Measurements from ENCODE around the gene IL3.
"Not testable (repeated sequence)": the region's sequence is repeated elsewhere in the genome, so short reads cannot be mapped to it uniquely, and the experiment has no call there.

IL3 gene

GRCh38 chr5:132095077-132095410 lies 34.6 kb downstream of the IL3 start:
- DNase-seq (ENCODE audit: low read depth in 2 of 2) = no peak

- DNase-seq (ENCODE audit: low read depth in 2 of 2) = no peak
These were observed 35.0 kb downstream of the IL3 start for GRCh38 chr5:132095424-132095972.

DNA sequence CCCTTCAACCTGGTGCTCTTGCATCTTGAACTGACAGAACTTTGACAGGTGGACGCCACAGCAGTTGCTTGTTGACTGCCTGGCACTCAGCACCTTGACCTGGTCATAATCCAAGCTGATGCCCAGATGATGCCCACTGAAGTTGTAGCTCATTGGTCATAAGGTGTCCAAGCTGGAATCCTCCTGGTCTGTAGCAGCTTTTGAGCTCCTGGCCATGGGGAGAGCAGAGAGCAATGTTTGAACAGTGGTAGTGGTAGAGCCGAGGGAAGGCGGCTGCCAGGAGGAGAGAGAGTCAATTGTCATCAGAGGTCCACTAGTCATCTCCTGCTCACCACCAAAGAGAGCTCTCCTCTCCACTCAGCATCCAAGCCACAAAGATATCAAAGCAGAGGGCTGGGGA lies 36.4 kb downstream of the IL3 start:
- DNase-seq (ENCODE audit: low read depth in 2 of 2) = no peak

DNA sequence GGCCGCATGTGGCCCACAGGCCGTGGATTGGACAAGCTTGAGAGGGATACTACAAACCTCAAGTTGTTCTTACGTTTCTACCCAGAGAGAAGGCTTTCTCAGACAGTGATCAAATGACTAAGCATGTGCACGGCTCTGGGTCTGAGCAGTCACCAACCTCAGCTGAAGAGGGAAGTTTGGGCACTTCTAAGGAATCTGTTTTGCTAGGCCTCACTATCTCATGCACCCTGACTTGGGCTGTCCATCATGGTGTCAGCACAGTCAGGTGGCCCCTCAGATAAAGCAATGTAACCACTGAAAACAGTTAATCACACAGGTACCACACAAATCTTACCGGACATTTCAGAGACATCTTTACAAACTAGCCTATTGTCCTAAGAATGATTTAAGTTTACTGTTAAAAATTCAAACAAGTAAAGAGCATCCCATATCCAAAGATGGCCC lies 37.7 kb downstream of the IL3 start:
- no peak for DNase-seq (ENCODE audit: low read depth in 2 of 2)

DNA sequence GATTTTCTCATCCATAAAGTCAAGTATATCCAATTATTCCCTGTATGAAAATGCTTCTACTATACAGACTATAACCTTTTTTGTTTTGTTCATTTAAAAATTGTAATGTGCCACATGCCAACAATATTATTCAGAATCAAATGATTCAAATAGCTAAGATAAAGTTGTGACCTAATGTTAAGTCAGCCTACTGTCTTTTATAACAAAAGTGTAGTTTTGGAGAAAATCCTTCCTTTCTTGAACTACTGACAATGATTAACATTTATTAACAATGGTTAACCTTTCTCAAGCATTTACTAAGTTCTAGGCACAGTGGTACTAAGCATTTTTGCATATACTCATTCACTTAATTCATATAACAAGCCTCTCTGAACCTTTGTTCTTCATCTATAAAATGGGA lies 38.2 kb downstream of the IL3 start:
- DNase-seq (ENCODE audit: low read depth in 2 of 2) = no peak

DNA sequence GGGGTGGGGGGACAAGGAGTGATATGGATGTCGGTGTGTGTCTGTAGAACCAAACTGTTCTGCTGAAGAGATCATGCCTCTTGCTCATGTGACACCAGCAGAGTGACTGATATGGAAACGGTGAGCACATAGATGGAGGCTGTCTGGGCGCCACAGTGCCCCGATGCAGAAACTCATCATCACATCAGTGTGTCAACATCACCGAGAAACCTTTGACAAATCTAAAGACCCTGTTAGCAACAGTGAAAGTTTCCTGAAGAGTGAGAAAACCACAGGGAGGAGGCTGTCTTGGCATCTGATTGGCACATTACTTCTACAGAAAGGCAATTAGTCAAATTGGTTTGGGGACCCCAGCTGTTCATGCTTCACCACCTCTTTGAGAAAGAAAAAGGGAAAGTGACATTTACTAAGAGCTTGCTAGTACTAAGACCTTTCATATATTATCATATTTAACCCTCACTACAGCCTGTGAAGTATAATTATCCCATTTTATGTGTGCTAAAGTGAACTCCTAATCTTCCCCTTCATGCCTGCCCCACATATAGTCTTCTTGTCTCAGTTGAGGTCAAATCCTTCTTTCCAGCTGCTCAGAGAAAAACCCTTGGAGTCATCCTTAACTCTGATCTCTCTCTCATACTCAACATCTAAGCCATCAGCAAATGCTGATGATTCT lies 38.8 kb downstream of the IL3 start:
- peak in 1 of 2 donors; percentile 78 for DNase-seq (ENCODE audit: low read depth in 2 of 2)

DNA sequence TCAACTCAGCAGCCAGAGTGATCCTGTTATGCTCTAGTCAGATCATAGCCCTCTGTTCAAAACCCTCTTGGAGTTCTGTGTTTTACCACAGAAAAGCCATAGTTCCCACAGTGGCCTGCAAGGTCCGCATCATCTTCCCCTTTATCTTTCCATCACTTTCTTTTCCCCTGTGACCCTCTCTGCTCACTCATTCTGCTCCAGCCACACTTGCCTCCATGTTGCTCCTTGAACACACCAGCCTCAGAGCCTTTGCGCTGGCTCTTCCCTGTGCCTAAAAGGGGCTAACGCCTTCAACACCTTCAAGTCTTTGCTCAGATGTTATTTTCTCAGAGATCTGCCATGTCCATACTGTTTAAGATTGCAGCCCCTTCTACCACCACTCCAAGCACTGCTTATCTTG lies 39.5 kb downstream of the IL3 start:
- no peak for DNase-seq (ENCODE audit: low read depth in 2 of 2)

- no peak for DNase-seq (ENCODE audit: low read depth in 2 of 2)
These were observed 40.3 kb downstream of the IL3 start for GRCh38 chr5:132100672-132101261.

GRCh38 chr5:132101385-132101880 lies 41.0 kb downstream of the IL3 start:
- DNase-seq (ENCODE audit: low read depth in 2 of 2) = no peak

DNA sequence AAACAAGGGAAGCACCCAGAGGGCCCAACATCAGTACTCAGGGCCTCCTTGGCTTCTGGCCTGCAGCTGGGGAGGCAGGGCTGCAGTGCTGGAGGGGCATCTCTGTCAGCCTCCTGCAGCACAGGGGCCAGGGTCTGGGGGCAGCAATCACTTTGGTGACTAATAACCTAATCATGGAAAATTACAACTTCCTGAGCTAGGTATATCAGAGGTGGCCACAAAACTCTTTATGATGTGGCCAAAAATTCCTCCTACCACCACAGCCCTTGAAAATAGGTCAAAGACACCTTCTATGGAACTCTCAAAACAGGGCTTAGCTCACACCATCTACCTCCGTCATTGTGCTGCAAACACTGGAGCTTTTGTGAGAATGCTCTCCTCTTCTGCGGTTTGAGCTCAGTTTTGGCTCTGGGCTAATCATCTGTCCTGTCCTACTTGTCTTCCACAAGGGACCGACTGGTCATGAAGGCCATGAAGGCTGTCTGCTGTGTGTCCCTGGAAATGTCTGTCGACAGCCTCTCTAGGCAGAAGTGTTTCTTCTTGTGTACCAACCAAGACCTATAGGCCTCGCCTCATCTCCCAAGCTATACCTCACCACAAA lies 41.7 kb downstream of the IL3 start:
- no peak for DNase-seq (ENCODE audit: low read depth in 2 of 2)

DNA sequence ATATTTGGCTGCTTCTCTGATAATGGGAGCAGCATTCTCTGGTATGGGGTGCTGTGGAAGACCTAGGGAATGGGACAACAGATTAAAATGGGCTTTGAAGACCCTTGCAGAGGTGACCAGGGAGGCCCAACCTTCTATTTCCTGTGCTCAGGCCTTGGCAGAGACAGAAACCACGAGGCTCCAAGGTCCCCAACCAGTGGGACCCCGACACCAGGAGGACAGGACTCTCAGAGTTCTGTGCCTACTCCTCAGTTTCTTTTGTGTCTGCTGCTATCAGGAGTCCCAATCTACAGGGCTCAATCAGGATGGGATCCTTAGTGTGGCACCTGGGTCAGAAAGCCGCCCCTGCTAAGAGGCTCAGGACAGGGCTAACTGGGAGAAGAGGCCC lies 42.5 kb downstream of the IL3 start:
- DNase-seq (ENCODE audit: low read depth in 2 of 2) = no peak

GRCh38 chr5:132103332-132103951 lies 43.0 kb downstream of the IL3 start:
- DNase-seq (ENCODE audit: low read depth in 2 of 2) = peak; percentile 64 to 67

- no peak for DNase-seq (ENCODE audit: low read depth in 2 of 2)
These were observed 43.5 kb downstream of the IL3 start for GRCh38 chr5:132103969-132104391.

GRCh38 chr5:132104556-132104955 lies 44.1 kb downstream of the IL3 start:
- DNase-seq (ENCODE audit: low read depth in 2 of 2) = no peak

DNA sequence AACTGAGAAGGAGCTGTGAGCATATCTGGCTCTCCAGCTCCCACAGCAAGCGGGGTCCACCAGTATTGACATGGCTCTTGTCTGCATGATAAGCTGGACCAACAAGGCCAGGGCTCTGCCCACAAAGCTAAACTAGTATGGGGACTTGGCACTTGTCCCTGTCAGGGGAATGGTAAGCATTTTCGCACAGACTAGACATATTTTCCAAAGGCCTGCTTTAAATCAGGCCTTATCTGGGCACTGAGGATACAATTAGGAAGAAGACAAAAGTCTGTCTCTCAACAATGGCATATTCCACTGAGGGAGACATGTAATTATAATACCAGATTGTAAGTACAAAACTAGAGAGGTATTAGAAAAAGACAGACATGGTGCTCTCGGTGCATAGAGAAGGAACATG lies 45.2 kb downstream of the IL3 start:
- DNase-seq (ENCODE audit: low read depth in 2 of 2) = no peak

DNA sequence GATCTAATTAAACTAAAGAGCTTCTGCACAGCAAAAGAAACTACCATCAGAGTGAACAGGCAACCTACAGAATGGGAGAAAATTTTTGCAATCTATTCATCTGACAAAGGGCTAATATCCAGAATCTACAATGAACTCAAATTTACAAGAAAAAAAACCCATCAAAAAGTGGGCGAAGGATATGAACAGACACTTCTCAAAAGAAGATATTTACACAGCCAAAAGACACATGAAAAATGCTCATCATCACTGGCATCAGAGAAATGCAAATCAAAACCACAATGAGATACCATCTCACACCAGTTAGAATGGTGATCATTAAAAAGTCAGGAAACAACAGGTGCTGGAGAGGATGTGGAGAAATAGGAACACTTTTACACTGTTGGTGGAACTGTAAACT lies 48.0 kb downstream of the IL3 start:
- not testable (repeated sequence) for DNase-seq (ENCODE audit: low read depth in 2 of 2)

- DNase-seq (ENCODE audit: low read depth in 2 of 2) = not testable (repeated sequence)
These were observed 48.5 kb downstream of the IL3 start for GRCh38 chr5:132108957-132109356.

DNA sequence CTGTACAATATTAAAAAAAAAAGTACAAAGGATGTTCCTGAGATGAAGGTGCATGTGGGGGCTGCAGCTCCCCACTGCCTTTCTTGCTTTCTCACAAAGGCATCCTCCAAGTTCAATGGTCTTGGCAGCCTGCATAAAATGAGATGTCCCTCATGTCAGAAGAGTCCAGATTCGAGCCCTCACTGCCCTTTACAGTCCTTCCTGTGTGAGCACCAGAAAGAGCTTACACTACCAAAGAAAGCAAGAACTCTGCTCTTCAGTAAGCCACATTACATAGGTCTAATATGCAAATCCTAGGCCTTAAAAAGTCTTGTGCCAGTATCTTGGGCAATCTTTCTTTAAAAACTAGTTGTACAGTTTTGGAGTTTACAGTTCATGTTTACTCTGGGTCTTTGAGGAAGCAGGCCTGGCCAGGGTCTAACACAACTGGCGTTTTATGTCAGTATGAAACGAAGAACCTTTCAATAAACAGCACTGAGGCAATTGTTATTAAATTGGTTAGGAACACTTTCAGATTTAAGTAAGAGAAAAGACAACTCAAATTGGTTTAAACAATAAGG lies 49.1 kb downstream of the IL3 start:
- no peak for DNase-seq (ENCODE audit: low read depth in 2 of 2)

GRCh38 chr5:132110195-132110594 lies 49.7 kb downstream of the IL3 start:
- no peak for DNase-seq (ENCODE audit: low read depth in 2 of 2)

- DNase-seq (ENCODE audit: low read depth in 2 of 2) = no peak
These were observed 50.5 kb downstream of the IL3 start for GRCh38 chr5:132110930-132111329.

DNA sequence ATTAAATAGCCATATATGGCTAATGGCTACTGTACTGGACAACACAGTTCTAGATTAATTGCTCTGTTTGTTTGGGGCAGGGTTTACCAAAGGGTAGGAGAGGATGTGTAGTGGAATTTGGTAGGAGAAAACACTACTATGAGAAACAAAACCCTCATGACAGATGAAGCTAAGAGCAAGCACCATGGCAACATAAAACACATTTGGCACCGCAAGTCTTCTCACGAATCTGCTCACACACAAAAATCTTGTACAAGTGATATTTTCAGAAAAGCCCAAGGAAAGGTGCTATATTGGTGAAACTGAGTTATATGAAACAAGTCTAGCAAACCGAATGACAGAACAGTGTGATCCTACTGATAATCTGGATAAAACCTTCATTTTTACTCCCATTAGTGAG lies 51.7 kb downstream of the IL3 start:
- DNase-seq (ENCODE audit: low read depth in 2 of 2) = no peak
